GM21717 (cell line): ENCODE data around the gene DRC7.
"Not testable (repeated sequence)": the region's sequence is repeated elsewhere in the genome, so short reads cannot be mapped to it uniquely, and the experiment has no call there.

ENCODE experiments used
- ATAC-seq: cut with Tn5 transposase; IDR thresholded peaks from one replicate; pipeline ENCODE4 v1.9.1; 2021; ENCODE audit warnings: mild to moderate bottlenecking, moderate library complexity; ENCODE audit not compliant: unreplicated experiment

DRC7 gene

DNA sequence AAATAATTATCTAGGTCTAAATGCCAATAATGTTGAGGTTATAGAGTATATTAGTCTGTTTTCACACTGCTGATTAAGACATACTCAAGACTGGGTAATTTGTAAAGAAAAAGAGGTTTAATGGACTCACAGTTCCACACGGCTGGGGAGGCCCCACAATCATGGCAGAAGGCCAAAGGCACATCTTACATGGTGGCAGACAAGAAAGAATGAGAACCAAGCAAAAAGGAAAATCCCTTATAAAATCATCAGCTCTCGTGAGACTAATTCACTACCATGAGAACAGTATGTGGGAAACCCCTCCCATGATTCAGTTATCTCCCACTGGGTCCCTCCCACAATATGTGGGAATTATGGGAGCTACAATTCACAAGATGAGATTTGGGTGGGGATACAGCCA lies 38.1 kb downstream of the DRC7 start:
- ATAC-seq: no peak

DNA sequence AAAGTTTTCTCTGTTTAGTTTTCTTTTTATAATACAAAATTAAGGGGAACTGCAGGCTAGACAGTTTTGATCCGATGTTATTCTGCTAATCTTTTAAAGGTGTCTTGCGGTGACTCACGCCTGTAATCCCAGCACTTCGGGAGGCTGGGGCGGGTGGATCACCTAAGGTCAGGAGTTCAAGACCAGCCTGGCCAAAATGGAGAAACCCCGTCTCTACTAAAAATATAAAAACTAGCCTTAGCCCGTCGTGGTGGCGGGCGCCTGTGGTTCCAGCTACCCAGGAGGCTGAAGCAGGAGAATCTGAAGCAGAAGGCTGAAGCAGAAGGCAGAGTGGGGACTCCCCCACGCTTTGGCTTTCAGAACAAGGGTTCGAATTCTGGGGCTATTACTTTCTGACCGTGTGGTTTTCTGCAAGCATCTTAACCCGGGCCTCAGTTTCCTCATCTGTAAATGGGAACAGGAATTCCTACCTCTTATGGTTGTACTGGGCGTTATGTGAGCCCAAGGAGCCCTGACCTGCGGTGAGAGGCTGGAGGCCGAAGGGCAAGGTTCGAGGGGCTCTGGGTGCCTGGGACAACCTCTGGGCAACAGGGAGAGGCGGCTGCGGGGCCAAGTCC lies 39.8 kb downstream of the DRC7 start:
- ATAC-seq: peak; percentile 3

DNA sequence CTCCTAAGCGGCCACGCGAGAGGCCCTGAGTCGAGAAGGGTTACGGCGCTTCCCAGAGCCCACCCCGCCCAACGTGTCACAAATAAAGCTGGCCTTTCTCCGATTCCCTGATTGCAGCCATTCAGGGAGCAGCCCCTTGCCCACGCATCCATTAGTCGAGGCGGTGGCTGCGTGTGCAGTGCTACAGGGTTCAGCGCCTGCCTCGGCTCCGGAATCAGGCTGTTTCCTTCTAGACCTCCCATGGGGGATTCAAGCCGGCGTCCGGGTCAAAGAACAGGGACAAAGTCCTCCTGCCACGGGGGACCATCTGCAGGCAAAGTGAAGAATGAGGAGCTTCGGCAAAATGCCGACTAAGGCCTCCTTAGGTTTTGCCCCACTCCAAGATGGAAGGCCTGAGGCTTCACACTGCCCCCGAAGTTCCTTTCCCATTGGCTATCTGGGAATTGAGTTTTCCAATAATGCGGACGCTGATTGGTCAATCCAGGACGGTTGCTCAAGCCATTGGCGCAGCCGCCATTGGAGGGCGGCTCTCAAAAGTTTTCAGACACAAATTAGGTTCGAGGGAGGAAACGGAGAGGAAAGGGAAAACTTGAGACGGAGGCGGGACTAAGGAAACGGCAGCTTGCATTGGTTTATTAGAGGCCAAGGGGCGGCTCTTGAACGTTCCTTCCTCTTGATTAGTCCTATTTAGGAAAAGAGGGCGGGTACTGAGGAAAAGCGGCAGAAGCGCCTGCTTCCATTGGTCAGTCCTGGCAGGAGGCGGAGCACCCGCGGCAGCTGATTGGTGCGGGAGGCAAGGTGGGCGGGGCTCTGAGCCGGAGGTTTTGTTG lies 40.5 kb downstream of the DRC7 start:
- peak; percentile 86 for ATAC-seq

DNA sequence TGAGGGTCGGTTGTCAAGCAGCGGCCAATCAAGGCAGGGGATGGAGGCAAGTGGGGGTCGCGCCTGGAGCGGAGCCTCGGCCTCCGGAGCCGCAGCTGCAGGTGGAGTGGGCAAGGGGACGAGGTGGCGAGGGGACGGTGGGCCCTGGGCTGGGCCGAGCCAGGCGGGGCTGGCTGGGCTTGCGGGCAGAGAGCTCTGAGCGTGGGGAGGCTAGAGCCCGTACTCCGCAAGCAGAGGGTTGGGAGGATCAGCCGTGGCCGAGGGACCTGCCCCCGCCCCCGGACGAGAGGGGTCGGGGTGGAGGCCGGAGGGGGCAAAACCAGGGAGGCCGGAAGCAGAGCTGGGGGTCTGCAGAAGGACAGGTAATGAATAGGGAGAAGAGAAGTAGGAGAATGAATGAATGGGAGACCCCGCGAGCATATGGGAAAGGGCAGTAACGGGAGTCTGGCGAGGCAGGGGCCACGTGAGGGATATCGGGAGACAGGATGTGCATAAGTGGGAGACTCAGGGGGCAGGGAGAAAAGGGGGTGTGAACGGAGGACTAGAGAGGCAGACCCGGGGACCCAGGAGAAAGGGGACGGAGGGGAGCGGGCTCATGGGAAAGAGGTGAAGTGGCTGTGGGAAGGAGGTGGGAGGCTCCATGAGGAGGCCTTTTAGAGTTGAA lies 41.3 kb downstream of the DRC7 start, which contains the start of gene KATNB1:
KATNB1 (plus strand) TSS at position 16 of the 664 bp plus-strand sequence. CDS start 1,474 bp downstream, outside the sequence.
- no peak for ATAC-seq

DNA sequence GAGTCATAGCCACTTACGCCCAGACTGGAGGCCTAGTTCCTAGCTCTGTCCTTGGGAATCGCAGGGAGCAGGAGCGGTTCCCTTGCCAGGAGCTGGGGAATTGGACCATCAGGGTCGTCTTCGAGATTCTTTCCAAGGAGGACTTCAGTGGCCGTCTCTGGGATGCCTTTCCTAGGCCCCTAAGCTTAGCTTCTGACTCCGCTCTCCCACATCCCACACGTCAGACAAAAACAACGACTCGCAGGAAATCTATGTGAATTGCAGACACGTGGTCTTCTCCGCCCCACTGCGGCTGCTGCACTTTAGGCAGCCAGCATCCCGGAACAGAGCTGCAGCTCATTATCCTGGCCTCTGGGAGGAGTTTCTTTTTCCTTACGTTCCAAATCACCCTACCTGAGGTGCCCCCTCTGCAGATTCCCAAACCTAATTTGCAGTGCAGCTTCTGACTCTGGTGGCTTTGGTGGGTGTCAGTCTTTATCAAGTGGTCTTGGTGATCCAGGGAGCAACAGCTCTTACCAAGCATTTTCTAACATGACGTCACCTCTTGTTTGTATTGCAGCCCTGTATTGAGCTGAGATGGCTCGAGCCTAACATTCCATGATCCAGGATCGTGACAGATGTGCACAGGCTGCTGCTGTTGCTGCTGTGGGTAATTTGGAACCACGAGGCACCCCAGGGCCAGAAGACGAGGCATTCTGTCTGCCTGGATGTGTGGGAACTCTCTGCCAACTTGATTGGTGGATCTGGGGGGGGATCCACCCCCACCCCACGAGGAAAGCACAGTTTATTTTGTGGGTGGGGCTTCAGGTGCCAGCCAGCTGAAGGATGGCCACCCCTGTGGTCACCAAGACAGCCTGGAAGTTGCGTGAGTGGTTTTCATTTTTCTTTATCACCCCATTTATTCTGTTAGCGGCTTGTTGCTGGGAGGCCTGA lies 42.1 kb downstream of the DRC7 start:
- no peak for ATAC-seq

DNA sequence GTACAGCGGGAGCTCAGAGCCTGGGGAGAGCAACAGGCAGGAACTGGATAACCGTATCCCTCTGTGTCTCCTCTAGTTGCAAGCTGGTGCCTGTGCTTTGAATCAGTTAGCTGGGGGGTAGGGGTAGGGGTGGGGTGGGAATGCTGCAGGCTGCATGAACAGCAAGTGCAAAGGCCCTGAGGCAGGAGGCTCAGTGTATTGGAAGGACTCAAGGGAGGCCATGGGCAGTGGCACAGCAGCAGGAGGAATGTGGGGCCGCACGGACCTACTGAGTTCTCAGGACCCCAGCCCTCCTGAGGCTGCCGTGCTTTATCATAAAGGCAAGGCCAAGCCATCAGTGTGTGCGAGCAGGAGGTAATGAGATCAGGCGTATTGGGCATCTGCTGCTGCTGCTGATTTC lies 44.2 kb downstream of the DRC7 start:
- no peak for ATAC-seq

DNA sequence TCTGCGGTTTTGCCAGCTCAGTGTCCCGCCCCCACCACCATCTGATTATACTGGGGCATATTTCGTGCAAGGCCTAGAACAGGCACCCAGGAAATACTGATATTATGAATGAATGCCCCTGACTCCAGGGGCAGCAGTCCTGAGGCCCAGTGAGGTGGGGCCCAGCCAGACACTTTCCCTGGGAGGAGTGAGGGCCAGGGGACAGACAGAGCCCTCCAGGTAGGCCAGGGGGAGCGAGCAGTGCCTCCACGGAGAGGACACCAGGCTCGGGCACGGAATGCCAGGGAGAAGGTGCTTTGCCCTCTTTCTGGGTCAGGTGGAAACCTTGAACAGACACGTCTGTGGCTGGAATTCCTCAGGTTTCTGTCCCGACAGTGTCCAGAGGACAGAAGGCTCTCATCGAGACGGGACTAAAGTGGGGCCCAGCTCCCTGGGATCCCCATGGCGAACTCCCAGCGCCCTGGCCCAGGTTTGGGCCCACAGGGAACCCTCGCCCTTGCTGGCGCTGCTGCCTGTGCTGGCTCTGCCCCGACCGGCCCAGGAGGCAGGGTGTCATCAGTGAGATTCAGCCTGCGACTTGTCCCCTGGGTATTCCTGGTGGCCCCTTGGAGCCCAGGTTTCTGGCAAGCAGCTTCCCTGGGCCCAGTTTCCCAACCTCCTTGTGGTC lies 45.3 kb downstream of the DRC7 start:
- no peak for ATAC-seq

DNA sequence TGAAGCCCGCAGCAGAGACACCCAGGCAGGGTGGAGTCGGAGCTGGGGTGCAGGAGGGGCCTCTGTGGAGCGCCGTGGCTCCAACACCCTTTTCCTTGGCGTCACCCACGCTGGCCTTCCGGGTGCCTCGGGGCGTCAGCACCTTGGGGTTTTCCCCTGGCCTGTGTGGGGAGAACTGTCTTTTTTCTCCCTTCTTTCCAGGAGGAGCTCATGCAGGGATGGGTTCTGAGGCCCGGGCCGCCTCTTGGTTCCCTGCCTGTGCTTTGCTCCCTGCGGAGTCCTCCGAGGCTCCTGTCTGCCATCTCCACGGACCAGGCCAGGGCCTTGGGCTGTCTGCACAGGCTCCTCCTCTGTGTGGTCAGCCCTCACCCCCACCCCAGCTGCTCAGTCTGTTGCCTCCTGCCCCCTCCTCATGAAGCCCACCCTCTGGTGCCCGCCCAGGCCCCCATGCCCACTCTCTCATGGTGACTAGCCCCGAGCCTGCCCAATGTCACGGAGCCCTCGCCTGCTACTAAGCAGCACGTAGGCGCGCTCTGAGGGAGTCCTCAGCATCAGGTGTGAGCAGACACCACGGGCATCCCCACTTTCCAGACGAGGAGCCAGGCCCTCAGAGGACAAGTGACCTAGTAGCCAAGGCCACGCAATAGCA lies 45.9 kb downstream of the DRC7 start:
- no peak for ATAC-seq

DNA sequence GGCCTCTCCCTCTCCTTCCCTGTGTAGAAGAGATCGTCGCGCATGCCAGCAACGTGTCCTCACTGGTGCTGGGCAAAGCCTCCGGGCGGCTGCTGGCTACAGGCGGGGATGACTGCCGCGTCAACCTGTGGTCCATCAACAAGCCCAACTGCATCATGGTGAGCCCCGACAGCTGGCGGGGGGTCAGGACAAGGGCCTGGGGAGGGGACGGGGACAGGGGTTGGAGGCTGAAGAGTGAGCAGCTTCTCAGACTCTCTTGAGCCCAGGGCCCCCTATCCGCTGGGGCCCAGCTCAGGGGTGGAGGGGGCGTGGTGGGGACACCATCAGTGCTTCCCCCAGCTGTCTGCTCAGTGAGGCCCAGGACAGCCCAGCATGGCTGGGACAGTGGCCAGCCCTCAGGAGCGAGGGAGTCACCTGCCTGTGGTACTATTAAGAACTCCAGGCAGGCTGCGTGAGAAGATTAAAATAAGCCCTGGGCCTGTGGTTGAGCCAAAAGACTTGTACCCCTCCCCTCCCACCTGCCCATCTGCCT lies 47.1 kb downstream of the DRC7 start:
- no peak for ATAC-seq

DNA sequence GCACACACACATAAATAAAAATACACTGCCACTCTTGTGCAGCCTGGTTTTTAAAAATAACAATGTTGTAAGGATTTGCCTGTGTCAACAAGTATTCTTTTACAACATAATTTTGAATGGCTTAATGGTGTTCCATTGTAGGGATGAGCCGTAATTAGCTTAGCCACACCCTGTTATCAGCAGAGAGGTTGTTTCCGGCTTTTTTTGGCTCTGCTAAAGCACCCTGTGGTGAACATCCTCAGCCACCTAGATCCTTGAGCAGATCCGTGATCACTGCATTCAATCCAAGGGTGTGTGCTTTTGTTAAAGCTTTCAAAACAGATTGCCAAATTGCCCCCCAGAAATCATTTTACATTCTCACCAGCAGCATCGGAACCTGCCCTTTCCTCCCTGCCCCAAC lies 47.9 kb downstream of the DRC7 start:
- ATAC-seq: no peak

DNA sequence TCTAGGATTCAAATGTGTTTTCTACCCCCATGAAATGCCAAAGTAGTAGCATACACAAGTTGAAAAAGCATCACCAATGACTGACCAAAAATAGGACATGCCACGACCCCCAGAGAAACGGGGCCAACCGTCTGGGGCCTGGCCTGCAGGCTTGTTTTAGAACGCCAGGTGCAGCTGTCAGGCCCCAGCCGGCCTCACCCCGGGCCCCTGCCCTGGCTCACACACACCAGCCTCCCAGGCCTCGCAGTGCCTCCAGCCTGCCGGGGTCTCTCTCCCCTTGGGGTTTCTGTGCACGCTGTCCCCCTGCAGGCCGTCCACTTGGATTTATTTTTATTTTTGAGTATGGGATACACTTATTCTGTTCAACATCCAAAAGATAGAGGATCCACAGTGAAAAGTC lies 48.9 kb downstream of the DRC7 start:
- ATAC-seq: no peak

DNA sequence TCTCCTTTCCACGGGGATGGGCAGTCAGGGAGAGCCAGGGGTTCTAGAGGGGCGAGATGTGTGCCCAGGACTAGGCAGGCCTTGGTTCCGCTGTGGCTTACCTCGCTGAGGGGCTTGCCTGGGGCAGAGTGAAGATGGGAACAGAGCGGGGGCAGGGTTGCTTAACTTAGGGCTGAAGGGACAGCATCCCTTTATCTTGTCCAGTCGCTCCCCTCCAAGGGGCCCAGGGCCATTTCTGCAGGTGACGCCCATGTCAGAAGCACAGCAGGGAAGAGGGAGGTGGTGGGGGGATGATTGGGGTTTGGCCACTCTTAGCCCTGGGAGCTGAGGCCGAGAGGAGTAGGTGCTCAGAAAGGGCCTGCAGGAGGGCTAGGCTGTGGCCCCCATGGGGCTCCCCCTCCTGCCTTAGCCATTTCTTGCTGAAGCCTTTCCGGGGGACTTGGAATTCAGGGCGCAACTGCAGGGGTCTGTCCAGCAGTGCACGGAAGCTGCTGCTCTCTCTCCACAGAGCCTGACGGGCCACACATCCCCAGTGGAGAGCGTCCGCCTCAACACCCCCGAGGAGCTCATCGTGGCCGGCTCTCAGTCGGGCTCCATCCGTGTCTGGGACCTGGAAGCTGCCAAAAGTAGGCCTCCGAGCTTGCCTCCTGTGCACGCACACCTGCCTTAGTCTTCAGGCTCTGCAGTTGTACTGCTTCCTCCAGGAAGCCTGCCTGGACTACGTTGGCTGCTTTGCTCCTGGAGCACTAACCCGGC lies 49.5 kb downstream of the DRC7 start:
- no peak for ATAC-seq

DNA sequence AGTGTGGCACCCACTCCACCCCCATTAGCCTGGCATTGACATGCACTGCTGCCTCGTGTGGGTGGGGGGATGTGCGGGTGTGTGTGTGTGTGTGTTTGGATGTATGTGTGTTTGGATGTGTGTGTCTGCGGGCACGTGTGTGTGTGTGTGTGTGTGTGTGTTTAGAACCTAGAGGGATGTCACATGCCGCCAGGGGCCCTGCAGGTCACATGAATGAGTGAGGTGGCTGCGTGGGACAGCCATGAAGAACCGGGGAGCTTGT lies 50.0 kb downstream of the DRC7 start:
- ATAC-seq: no peak

DNA sequence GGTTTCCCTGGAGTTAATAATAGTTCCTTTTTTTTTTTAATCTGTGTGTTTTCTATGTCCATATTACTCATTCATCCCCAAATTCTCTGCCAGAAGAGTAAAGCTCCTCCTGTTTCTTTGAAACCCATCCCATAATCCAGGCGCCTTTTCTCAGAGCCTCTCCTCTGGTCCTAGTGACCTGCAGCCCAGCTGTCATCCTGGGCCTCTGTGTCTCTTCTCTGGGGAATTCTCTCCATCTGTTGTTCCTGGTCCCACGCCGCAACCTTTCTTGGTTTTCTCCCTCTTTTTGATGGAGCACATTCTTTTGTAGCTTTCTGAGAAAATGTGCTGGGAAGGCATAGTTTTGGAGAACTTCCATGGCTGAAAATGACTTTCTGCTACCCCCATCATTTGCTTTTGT lies 51.2 kb downstream of the DRC7 start:
- no peak for ATAC-seq

DNA sequence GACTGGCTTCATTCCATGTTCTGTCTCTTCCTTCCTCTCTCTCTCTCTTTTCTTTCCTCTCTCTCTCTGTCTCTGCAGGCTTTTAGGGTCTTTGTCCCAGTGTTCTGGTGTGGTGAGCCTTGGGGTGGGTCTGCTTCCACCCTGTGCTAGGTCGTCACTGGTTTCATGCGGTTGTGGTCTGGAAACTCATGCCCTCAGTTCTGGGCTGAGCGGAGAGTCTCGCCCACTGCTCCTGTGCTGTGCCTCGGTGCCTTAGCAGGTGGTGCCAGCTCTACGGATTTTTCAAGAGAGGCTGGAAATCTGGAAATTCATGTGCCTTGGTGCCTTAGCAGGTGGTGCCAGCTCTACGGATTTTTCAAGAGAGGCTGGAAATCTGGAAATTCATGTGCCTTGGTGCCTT lies 51.7 kb downstream of the DRC7 start:
- not testable (repeated sequence) for ATAC-seq

DNA sequence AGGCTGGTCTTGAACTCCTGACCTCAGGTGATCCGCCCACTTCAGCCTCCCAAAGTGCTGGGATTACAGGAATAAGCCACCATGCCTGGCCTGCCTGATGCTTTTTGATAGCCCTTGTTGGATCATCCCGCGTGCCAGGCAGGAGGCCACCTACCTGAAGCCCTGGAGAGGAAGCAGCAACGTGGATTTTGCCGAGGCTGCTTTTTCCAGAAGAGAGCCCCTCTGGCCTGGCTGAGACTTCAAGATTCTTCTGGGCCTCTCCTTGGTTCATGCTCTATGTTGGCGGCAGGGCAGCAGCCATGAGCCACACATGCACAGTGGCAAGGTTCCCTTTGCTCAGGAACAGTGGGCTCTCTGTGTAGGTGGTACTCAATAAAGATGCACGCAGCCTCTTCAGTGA lies 52.5 kb downstream of the DRC7 start:
- no peak for ATAC-seq

DNA sequence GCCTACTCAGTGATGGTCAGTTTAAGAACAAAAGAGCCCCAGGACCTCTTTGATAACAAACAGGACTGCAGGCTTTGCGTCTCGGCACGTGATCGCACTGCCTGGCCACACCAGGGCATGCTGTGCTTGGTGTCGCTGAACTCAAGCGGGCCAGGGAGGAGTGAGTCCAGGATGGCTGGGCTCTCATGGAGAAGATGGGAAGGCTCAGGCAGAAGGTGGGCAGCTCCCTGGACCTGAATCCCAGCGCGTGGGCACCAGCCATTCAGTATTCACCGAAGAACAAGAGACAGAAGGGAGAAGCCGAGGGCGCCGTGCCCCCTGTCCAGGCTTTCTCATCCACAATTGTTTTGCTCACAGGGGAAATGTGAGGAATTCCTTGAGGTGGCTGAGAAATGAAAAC lies 52.9 kb downstream of the DRC7 start:
- no peak for ATAC-seq

DNA sequence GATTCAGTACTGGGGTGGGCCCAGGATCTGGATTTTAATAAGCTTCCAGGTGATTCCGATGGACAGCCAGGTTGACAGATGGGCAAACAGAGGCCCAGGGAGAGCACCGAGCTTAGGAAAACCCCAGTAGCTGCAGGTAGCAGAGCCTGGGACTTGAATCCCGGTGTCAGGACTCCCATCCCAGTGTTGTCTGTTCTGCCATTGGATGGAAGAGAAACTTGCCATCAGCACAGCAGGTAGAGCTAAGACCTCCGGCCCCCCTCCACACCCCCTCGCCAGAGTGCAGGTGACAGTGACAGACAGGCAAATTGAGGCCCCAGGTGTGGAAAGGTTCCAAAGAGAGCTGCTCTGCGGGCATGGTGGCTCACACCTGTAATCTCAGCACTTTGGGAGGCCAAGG lies 53.4 kb downstream of the DRC7 start:
- no peak for ATAC-seq

DNA sequence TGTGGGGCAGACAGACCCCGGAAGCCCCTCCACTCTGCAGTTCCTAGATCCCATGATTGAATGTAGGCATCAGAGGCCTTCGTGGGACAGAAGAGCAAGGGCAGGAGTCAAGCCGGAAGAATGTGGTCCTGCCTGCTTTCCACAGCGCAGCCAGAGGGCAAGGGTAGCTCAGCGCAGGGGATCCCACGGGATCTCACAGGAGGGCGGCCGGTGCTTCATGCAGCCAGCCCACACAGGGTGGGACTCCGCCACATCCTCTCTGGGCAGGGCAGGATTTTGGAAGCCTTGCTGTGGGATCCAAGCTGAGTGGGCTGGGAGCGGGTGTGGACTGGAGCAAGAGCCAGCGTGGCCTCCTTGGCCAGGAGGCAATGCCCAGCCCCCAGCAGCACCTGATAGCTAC lies 54.0 kb downstream of the DRC7 start:
- no peak for ATAC-seq
